EL (cell line): ENCODE data around the gene SARS1.
"Not testable (repeated sequence)": the region's sequence is repeated elsewhere in the genome, so short reads cannot be mapped to it uniquely, and the experiment has no call there.

Experiments
- DNase-seq: peaks from one replicate; pipeline ENCODE4 v3.0.0-alpha.2; 2016

SARS1 gene, protein sequence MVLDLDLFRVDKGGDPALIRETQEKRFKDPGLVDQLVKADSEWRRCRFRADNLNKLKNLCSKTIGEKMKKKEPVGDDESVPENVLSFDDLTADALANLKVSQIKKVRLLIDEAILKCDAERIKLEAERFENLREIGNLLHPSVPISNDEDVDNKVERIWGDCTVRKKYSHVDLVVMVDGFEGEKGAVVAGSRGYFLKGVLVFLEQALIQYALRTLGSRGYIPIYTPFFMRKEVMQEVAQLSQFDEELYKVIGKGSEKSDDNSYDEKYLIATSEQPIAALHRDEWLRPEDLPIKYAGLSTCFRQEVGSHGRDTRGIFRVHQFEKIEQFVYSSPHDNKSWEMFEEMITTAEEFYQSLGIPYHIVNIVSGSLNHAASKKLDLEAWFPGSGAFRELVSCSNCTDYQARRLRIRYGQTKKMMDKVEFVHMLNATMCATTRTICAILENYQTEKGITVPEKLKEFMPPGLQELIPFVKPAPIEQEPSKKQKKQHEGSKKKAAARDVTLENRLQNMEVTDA

DNA sequence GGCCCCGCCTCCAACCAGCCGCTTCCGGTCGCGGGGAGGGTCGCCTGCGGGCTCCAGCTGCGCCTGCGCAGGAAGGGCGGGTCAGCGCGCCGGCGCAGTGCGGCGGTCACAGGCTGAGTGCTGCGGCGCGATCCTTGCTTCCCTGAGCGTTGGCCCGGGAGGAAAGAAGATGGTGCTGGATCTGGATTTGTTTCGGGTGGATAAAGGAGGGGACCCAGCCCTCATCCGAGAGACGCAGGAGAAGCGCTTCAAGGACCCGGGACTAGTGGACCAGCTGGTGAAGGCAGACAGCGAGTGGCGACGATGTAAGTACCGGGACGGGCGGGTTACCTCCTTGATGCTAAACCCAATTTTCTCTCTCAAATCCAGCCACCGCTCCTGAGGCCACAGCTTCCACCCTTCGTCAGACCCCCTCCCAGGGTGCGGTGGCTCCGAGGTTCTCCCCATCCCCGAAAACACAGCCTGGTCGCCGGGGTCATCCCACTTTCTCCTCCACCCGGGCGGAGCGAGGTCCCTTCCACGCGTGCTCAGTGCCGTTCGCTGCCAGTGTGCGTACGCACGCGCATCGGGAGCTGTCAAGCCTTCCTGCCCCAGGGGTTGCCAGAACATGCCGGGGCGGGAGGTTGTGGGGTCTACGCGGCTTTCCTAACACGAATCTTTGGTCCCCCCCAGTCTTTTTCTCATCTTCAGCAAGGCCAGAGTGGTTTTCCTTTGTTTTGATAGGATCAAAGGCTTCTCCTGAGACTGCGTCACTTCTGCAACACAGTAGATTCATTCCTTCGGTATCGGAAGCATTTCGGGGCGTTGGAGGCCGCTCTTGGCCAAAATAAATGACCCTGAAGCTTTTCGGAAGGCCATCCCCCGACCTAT, at the start of gene SARS1:
TSS of gene SARS1 (plus strand) at position 95 of the 870 bp plus-strand sequence. CDS start at position 170, 75 bp downstream.
- peak; percentile 89 for DNase-seq

DNA sequence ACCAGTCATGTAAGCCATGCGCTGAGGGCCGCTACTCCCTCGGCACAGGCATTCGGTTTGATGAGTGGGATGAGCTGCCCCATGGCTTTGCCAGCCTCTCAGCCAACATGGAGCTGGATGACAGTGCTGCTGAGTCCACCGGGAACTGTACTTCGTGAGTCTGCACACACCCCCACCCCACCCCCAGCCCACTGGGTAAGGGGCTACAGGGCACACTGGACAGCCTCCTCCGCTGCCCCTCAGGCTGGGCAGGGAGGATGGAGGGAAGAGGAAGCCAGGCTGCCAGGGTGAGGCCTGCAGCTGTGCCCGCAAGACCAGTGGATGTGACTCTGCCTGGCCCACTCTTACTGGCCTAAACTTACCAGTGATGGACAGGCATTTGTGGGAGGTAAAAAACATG, 49.2 kb upstream of the SARS1 start:
- DNase-seq = no peak

DNA sequence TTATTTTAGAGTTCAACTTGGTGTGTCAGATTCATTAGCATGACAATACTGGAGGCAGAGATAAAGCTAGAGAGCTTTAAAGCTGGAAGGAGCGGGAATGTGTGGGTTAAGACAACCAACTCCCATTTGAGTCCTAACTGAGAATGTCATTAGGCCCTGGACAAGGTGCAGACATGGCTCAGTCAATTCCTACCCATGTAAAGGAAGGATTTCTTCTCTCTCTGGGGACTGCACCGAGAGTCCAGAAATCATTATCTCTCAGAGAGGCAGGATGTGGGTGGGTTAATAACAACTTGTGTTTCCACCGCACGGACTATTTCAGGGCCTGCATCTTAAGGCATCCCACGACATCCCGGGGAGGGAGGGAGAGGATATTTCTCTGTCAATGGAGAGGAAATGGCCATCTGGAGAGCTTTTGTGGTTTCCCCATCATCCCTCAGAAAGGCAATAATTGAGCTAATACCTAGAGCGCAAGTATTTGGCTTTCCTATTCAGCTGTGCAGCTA, 46.7 kb upstream of the SARS1 start:
- DNase-seq = no peak

DNA sequence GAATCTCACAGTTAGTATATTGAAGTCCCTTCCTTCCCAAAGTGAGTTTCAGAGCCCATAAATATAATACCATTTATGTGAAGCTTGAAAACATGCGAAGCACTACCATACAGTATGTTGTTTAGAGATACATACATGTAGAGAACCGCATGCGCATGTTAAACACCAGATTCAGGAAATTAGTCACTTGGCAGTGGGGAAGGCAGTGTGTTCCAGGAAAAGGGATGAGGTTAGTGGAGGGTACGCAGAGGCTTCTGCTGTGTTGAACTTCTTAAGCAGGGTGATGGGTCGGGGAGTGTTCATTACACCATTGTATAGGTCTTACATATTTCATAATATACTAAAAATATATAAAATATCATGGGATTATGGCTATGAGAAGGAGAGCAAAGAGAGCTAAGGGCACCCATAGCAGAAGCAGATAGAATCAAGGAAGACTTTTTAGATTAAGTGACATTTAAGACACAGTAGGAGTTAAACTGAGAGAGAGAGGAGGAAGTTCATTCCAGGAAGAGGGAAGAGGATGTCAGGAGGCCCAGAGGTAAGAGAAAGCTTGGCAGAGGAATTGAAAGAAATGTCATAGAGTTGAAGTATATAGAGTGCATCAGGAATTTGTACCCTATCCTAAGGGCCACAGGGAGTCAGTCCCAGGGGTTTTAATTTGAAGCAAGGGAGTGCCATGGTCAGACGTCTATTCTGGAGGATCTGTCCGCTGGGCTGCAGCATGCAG, 43.5 kb upstream of the SARS1 start:
- no peak for DNase-seq

DNA sequence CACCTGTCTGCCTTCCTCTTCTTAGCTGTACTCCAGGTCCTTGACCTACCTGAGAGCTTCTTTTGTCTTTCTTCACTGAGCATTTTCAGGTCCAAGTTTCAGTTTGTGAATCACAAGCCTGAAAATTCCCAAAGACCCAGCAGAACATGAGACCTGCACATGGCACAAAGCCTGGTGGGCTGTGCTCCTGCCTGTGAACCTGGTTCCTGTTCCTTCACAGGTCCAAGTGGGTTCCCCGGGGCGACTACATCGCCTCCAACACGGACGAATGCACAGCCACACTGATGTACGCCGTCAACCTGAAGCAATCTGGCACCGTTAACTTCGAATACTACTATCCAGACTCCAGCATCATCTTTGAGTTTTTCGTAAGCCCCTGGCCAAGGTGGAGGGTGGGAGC, 42.1 kb upstream of the SARS1 start:
- DNase-seq = no peak

DNA sequence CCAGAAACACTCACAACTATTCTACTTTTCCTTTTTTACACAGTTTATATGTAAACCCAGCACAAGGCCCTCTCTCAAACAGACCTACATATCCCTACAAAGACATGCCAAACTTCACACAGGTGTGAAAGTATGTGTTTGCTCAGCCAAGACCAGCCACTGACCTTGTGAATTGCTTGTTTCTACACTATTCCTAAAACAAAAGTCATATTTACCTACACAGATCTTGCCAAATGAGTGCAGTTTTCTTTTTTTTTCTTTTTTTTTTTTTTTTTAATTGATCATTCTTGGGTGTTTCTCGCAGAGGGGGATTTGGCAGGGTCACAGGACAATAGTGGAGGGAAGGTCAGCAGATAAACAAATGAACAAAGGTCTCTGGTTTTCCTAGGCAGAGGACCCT, 37.4 kb upstream of the SARS1 start:
- DNase-seq = not testable (repeated sequence)

DNA sequence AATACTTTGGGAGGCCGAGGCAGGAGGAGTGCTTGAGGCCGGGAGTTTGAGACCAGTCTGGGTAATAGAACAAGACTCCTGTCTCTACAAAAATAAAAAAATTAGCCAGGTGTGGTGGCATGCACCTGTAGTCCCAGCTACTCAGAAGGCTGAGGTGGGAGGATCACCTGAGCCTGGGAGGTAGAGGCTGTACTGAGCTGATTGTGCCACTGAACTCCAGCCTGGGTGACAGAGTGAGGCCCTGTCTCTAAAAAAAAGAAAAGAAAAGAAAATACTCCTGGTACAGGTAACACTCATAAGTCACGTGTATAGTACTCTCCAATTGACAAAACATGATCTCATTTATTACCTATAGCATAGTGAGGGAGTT, 33.0 kb upstream of the SARS1 start:
- DNase-seq = not testable (repeated sequence)

DNA sequence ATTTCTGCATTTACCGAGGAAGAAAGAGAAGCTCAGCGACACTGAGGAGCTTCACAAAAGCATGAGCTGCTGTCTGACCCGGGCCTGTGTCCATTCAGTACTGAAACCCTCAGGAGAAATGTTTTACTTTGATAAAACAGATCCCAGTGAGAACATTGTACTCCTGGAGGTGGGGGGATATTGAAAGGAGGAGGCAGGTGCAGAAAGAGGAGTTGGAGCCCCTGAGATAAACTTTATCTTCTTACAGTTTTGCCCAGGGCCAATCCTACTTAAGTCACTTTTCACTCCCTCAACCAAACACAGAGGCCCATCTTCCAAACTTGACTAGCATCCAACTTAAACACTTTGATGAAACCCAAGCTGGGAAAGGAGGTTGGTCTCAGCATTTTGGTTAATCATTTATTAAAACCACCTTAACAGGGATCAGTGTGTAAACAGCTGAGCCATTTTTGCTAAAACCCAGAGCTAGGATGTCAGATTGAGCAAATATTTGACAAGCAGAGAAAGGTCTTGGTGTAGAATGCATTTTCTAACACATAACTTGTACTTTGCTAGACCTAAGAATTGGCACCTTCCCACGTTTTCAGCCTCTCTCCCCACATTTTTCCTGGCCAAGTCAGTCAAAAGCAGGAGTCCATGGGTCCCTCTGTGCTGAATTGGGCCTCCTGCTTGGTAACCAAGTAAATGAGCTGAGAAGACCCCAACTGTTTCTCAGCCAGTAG, 32.5 kb upstream of the SARS1 start:
- no peak for DNase-seq

DNA sequence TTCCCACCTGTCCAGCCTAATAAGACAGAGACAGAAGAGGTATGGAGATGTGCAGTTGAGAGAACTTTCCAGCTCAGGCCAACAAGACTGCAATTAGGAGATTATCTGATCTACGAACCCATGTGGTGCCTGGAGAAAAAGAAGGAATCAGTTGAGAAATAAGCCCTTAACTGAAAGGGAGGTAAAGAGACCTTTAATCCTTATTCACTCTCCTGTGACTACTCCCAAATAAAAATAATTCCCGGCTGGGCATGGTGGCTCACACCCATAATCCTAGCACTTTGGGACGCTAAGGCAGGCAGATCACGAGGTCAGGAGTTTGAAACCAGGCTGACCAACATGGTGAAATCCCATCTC, 31.9 kb upstream of the SARS1 start:
- no peak for DNase-seq

DNA sequence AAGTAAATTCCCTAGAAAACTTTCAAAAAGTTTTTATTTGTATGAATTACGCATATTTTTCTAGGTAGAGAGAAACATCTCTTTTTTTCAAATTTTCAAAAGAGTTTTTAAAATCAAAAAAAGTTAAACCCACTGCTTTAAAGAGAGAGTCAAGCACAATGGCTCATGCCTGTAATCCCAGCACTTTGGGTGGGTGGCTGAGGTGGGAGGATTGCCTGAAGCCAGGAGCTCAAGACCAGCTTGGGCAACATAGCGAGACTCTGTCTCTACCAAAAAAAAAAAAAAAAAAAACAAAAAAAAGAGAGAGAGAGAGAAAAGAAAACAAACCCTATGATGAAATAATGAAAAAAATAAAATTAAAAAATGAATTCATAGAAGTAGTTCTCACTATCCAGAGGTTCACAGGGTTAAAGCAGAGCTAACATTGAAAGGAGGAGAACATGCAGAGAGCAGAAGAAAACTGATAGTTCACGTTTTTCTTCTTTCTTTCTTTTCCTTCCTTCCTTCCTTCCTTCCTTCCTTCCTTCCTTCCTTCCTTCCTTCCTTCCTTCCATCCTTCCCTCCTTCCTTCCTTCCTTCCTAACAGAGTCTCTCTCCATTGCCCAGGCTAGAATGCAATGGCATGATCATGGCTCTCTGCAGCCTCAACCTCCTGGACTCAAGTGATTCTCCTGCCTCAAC, 30.5 kb upstream of the SARS1 start:
- DNase-seq = no peak

DNA sequence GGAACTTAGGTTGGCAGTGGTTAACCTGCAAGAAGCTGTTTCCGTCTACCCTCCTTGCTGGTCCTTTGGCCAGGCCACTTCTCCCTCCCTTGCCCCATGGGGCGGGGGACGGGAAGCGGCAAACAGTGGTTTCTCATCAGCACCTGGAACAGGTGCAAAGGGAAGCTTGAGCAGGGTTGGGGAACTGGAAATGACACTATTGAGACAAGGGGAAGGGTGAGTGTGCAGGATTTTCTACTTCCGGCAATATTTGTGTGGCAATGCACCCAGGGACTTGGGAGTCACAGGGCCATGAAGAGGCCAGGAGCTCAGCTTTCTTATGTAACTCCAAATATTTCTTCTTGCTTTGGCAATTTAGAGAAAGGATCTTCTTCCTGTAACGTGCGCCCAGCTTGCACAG, 29.0 kb upstream of the SARS1 start:
- no peak for DNase-seq

DNA sequence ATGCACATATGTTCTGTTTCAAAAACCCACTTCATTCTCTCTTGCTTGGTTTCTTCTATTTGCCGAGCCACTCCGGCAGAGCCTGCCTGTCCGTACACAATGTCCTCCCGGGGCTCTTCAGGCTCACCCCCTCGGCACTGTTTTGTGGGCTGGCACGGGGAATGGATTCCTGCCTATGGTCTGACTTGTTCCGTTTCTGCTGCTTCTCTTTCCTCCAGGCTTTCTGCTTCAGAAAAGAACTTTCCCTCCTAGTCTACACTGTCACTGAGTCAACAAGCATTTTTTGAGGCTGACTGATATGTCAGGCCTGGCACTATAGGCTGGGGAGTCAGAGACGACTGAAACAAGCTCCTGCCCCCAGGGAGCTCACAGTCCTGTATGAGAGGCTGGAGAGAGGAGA, 28.4 kb upstream of the SARS1 start:
- peak; percentile 36 for DNase-seq

DNA sequence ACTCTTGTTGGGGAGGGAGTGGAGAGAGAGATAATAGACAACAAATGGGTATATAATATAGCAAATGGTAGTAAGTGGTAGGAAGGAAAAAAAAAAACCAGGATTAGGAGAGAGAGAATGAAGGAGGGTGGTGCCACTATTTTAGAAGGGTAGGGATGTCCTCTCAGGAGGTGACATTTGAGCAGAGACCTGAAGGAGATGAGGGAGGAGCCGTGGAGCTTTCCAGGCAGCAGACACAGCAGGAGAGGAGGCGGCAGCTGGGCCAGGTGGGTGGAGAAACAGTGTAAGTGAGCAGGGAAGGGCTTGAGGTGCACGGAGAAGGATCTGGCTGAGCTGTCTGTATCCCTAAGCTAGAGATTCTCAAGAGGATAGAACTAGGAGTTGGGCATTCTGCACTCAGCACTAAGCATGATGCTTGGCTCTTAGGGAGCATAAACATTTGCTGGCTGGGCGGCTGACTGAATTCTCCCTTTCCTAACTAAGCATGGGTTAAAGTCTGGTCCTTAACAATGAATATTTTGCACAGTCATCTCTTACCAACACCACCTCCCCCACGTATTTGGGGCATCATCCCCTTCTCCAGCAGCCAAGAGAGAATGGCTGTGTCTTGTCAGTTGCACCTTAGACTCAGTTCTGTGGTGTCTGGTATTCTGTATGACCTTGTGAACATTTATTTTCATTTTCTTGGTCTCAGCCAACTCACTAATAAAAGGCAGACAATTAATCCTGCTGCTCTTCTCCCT, 27.6 kb upstream of the SARS1 start:
- no peak for DNase-seq

DNA sequence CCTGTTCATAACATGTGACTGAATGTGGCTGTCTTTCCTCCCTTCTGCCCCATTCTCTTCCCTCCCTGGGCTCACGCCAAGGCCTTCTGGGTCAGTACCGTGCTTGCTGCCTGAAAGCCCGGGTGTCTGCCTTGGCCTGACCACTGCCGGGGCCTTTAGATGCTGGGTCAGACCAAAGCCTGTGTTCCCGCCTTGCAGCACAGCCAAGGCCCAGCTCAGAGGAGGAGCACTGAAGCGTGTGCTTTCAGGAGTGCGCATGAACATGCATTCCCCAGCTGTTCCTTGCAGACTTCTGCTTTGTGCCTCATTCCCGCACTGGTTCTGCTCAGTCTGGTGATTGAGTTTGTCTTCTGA, 27.0 kb upstream of the SARS1 start:
- DNase-seq = no peak

DNA sequence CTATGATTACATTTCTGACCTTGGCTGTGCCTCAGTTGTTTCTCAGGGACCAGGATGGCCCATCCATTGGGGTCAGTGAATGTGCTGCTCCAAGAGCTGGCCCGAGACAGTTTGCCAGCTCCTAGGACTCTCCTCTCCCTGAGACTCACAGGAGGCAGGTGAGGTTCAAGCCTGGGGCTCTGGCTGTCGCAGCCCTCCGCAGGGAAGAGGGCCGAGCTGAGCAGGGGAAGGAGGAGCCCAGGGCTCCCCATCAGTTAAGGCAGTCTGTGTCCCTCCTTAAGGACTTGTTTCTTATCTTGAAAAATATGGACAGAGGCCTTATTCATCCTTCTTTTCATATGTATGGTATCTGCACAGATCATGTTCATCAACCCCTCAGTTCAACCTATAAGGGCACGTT, 26.6 kb upstream of the SARS1 start:
- no peak for DNase-seq

DNA sequence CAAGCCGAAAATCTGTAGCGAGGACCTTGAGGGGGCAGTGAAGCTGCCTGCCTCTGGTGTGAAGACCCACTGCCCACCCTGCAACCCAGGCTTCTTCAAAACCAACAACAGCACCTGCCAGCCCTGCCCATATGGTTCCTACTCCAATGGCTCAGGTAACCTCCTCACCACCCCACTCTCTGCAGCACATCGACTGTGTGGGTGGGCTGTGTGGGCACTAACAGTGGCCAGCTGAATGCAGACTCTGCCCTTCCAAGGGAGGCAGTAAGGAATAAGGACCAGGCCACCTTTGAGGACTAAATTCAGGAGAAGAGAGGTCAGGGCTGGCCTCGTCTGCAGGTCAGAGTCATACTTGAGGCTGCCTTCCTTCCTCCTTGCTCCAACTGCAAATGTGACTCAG, 25.5 kb upstream of the SARS1 start:
- no peak for DNase-seq

DNA sequence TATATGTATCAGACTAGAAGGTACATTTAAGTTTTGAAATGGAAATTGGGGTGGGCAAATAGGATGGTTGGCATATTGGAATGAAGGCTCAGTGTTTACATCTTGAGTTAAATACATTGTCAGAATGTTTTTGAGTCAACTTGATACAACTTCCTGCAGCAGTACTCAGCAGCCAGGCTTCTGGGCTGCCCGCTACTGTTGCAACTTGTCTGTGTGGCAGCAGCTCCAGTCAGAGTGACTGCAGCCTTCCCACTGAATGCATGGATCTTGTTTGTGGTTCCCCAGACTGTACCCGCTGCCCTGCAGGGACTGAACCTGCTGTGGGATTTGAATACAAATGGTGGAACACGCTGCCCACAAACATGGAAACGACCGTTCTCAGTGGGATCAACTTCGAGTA, 24.9 kb upstream of the SARS1 start:
- no peak for DNase-seq

DNA sequence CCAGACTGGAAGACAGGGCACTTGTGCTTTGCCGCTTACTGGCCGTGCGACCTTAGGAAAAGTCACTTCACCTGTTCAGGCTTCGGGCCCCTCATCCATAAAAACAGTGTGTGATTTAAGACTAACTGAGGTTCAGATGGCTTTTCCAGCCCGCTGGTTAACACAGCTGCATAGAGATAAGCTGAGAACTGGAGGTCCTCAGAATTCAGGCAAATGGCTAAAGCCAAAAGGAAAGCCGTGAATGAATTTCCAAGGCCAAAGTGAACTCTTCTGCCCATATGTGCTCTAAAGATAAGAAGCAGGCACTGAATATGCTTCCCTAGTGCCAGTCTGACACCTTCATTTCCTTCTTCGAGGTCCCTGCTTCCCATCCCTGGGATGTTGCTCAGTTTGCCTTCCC, 23.5 kb upstream of the SARS1 start:
- no peak for DNase-seq

DNA sequence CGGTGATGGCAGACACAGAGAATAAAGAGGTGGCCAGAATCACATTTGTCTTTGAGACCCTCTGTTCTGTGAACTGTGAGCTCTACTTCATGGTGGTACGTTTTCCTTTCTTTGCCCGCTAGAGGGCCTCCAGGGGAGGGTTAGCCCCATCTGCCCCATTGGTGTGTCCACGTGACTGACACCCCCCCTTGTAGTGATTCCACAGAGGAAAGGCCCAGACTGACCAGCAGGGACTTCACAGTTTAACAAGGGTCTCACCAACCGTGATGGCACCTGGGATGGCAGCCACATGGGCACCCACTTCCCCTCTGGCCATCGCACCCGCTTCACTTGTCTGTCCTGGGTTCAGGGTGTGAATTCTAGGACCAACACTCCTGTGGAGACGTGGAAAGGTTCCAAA, 22.3 kb upstream of the SARS1 start:
- no peak for DNase-seq

DNA sequence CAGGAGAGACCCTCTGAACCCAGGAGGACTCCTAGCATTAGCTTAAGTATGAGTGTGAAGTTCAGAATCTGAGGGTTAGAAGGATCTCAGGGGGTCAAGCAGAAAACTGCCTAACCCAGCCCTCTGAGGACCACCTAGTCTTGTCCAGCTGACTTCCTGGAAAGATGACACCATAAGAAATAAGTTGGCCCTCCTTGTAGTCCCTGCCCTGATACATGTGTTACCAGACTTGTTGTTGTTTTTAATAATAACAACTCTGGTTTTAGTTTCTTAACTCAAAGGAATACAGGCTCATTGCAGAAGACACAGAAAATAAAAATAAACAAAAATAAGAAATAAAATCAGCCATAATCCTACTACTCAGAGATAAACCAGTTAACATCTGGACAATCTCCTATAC, 21.8 kb upstream of the SARS1 start:
- DNase-seq = no peak

DNA sequence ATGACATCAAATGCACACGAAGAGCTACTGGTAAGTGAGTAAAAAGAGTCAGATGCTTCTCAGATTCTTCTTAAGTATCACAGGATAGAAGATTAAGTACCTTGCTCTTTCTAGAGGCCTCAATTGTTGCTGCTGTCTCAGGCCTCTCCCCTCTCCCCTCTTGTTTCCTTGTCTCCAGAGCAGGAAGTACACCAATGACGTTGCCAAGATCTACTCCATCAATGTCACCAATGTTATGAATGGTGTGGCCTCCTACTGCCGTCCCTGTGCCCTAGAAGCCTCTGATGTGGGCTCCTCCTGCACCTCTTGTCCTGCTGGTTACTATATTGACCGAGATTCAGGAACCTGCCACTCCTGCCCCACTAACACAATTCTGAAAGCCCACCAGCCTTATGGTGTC, 21.3 kb upstream of the SARS1 start:
- DNase-seq = no peak
